ENCODE measurements around the gene GNL2.

Gene GNL2

GRCh38 chr1:37559080-37559479, 36.7 kb downstream of the GNL2 start:
- Histone ChIP-seq H3K9me2 (ENCODE audit: low read depth, low read length) (no peaks in the 10 kb centered on the region), H4K20me1 (ENCODE audit: insufficient read depth, low read length) (no peaks in the 10 kb centered on the region), H3K27ac (ENCODE audit: low read depth, low read length, poor library complexity, severe bottlenecking) (no peak overlapping the region), H3K27me3 (ENCODE audit: insufficient read depth, low read length) (no peaks in the 10 kb centered on the region), H3K4me1 (ENCODE audit: insufficient read depth, low read length, severe bottlenecking) (peaks cover 5% of the 10 kb centered on the region), H3K4me2 (ENCODE audit: low read length) (no peak overlapping the region), H3K36me3 (ENCODE audit: insufficient read depth, low read length) (no peaks in the 10 kb centered on the region; the same call in 1 of the 2 replicates), H3K9me3 (ENCODE audit: low read length) (peaks cover 8% of the 10 kb centered on the region), H2AFZ (ENCODE audit: low read length) (no peak overlapping the region), H3K4me3 (ENCODE audit: low read depth, low read length, poor library complexity, severe bottlenecking) (no peak overlapping the region), H3K79me2 (ENCODE audit: insufficient read depth, low read length) (no peaks in the 10 kb centered on the region), H3K9ac (ENCODE audit: low read length) (no peak overlapping the region), H3F3A (ENCODE audit: insufficient read depth, low read length) (no peaks in the 10 kb centered on the region)
- TF ChIP-seq EZH2 (IDR thresholded peaks at IDR 0.05; ENCODE audit: borderline replicate concordance, low read length) (no peak), CTCF (IDR thresholded peaks at IDR 0.05; ENCODE audit: low read length) (no peak)

- H3K36me3 ChIP-seq (ENCODE audit: insufficient read depth, low read length) = no peaks in the 10 kb centered on the region; the same call in 1 of the 2 replicates
- TF ChIP-seq CTCF (IDR thresholded peaks at IDR 0.05; ENCODE audit: low read length) = no peak
- no peak for TF ChIP-seq EZH2 (IDR thresholded peaks at IDR 0.05; ENCODE audit: borderline replicate concordance, low read length)
Measured at GRCh38 chr1:37558411-37558810, 37.3 kb downstream of the GNL2 start.

GRCh38 chr1:37557402-37557801, 38.3 kb downstream of the GNL2 start:
- H2AFZ ChIP-seq (ENCODE audit: low read length) = no peak overlapping the region
- H3K27me3 ChIP-seq (ENCODE audit: insufficient read depth, low read length) = no peaks in the 10 kb centered on the region
- no peaks in the 10 kb centered on the region for H4K20me1 ChIP-seq (ENCODE audit: insufficient read depth, low read length)
- H3F3A ChIP-seq (ENCODE audit: insufficient read depth, low read length) = no peaks in the 10 kb centered on the region
- H3K27ac ChIP-seq (ENCODE audit: low read depth, low read length, poor library complexity, severe bottlenecking) = no peak overlapping the region
- peaks cover 4% of the 10 kb centered on the region for H3K36me3 ChIP-seq (ENCODE audit: insufficient read depth, low read length)
- no peak for TF ChIP-seq EZH2 (IDR thresholded peaks at IDR 0.05; ENCODE audit: borderline replicate concordance, low read length)
- no peak for TF ChIP-seq CTCF (IDR thresholded peaks at IDR 0.05; ENCODE audit: low read length)
- H3K9ac ChIP-seq (ENCODE audit: low read length) = no peak overlapping the region
- no peaks in the 10 kb centered on the region for H3K9me2 ChIP-seq (ENCODE audit: low read depth, low read length)
- no peak overlapping the region for H3K4me2 ChIP-seq (ENCODE audit: low read length)
- peaks cover 8% of the 10 kb centered on the region for H3K9me3 ChIP-seq (ENCODE audit: low read length)
- no peak overlapping the region for H3K4me3 ChIP-seq (ENCODE audit: low read depth, low read length, poor library complexity, severe bottlenecking)
- H3K79me2 ChIP-seq (ENCODE audit: insufficient read depth, low read length) = peaks cover 14% of the 10 kb centered on the region
- peaks cover 17% of the 10 kb centered on the region for H3K4me1 ChIP-seq (ENCODE audit: insufficient read depth, low read length, severe bottlenecking)

More at GRCh38 chr1:37558411-37558810, 37.3 kb downstream of the GNL2 start:
- Histone ChIP-seq H3K4me1 (ENCODE audit: insufficient read depth, low read length, severe bottlenecking) (peaks cover 7% of the 10 kb centered on the region), H2AFZ (ENCODE audit: low read length) (no peak overlapping the region), H4K20me1 (ENCODE audit: insufficient read depth, low read length) (no peaks in the 10 kb centered on the region), H3K9me3 (ENCODE audit: low read length) (peaks cover 8% of the 10 kb centered on the region), H3K4me2 (ENCODE audit: low read length) (no peak overlapping the region), H3F3A (ENCODE audit: insufficient read depth, low read length) (no peaks in the 10 kb centered on the region), H3K9me2 (ENCODE audit: low read depth, low read length) (no peaks in the 10 kb centered on the region), H3K27ac (ENCODE audit: low read depth, low read length, poor library complexity, severe bottlenecking) (no peak overlapping the region), H3K79me2 (ENCODE audit: insufficient read depth, low read length) (peaks cover 4% of the 10 kb centered on the region), H3K9ac (ENCODE audit: low read length) (no peak overlapping the region), H3K27me3 (ENCODE audit: insufficient read depth, low read length) (no peaks in the 10 kb centered on the region), H3K4me3 (ENCODE audit: low read depth, low read length, poor library complexity, severe bottlenecking) (no peak overlapping the region)
